ENCODE results near the gene C6orf47. TPM values are rescaled to one million over a fixed set of nuclear protein-coding genes. Genes with fewer than 3 reads are reported as not detected.

C6orf47 gene
- total and polyA plus RNA-seq, 2 of the 13 experiments (the other 11 are each of a cell fraction or from before 2014, with no cell fraction given) = 1.7 to 18.1 TPM

DNA sequence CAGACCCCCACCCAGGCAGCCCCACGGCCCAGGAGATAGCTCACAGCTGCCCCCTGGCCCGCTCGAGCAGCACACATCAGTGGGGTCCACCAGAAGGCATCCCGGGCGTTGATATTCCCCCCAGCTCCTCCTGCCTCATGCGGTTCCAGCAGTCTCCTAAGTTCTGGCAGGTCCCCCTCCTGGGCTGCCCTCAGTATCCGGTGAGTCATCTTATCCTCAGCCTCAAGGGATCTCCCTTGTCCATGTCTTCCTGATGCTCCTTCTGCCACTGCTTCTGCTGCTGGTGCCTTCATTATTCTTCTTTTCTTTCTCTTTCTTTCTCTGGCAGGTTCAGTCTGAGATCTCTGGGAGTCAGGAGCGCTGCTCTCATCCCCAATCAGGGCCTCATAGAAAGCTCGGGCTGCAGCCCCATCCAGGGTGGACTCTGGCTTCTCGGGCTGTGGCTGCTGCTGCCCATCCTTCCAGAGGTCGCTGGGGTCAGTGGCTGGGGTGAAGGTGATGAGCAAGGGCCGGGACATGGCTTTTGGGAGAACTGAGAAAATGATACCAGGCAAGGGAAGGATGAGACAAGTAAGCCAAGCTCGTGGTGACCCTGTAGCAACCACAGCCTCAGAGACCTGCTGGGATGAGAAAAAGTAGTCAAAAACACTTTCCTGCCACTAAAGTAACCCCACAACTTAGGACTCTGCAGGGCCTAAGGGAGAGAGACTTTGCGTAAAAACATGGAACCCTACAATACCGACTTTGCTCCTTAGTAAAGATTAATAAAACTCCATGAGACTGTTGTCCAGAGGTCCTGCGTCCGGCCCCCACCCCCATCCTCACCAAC, 3.6 kb upstream of the C6orf47 start (continued):
- TF ChIP-seq JDP2 (CRISPR knock-in tag; IDR thresholded peaks at IDR 0.05; ENCODE audit: borderline replicate concordance) (no peak), ZNF460 (CRISPR knock-in tag; IDR thresholded peaks at IDR 0.05; ENCODE audit: borderline replicate concordance) (no peak), TRIM24 (CRISPR knock-in tag; IDR thresholded peaks at IDR 0.05) (no peak), TFDP2 (CRISPR knock-in tag; IDR thresholded peaks at IDR 0.05) (no peak), ZNF251 (CRISPR knock-in tag; IDR thresholded peaks at IDR 0.05) (no peak), ZNF574 (CRISPR knock-in tag; IDR thresholded peaks at IDR 0.05) (peak; percentile 17), ZNF441 (CRISPR knock-in tag; IDR thresholded peaks at IDR 0.05; ENCODE audit: borderline replicate concordance) (peak; percentile 56; the same call in 1 of the 2 replicates), ZBTB7B (CRISPR knock-in tag; IDR thresholded peaks at IDR 0.05) (no peak), ZNF543 (CRISPR knock-in tag; IDR thresholded peaks at IDR 0.05) (no peak; the same call in 1 of the 2 replicates), CEBPG (CRISPR knock-in tag; IDR thresholded peaks at IDR 0.05) (no peak), DZIP1 (CRISPR knock-in tag; IDR thresholded peaks at IDR 0.05) (no peak), POLR2G (IDR thresholded peaks at IDR 0.05; ENCODE audit: low read depth, low read length) (0 out of 2 replicates have a peak, but pooled peaks have one; percentile 6), ZNF776 (CRISPR knock-in tag; IDR thresholded peaks at IDR 0.05) (0 out of 2 replicates have a peak, but pooled peaks have one; percentile 17), ZNF775 (CRISPR knock-in tag; IDR thresholded peaks at IDR 0.05; ENCODE audit: borderline replicate concordance) (no peak), SIN3A (IDR thresholded peaks at IDR 0.05; ENCODE audit: borderline replicate concordance, low read depth, low read length) (no peak; the same call in 1 of the 2 replicates), FOSL2 (CRISPR knock-in tag; IDR thresholded peaks at IDR 0.05) (peak; percentile 78), NR2F2 (IDR thresholded peaks at IDR 0.05; ENCODE audit: borderline replicate concordance, low read depth) (peak; percentile 16)
- TF ChIP-seq, protein P1, sequence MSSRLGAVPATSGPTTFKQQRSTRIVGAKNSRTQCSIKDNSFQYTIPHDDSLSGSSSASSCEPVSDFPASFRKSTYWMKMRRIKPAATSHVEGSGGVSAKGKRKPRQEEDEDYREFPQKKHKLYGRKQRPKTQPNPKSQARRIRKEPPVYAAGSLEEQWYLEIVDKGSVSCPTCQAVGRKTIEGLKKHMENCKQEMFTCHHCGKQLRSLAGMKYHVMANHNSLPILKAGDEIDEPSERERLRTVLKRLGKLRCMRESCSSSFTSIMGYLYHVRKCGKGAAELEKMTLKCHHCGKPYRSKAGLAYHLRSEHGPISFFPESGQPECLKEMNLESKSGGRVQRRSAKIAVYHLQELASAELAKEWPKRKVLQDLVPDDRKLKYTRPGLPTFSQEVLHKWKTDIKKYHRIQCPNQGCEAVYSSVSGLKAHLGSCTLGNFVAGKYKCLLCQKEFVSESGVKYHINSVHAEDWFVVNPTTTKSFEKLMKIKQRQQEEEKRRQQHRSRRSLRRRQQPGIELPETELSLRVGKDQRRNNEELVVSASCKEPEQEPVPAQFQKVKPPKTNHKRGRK (CRISPR knock-in tag; IDR thresholded peaks at IDR 0.05) = 0 out of 2 replicates have a peak, but pooled peaks have one; percentile 17
- TF ChIP-seq, protein P2, sequence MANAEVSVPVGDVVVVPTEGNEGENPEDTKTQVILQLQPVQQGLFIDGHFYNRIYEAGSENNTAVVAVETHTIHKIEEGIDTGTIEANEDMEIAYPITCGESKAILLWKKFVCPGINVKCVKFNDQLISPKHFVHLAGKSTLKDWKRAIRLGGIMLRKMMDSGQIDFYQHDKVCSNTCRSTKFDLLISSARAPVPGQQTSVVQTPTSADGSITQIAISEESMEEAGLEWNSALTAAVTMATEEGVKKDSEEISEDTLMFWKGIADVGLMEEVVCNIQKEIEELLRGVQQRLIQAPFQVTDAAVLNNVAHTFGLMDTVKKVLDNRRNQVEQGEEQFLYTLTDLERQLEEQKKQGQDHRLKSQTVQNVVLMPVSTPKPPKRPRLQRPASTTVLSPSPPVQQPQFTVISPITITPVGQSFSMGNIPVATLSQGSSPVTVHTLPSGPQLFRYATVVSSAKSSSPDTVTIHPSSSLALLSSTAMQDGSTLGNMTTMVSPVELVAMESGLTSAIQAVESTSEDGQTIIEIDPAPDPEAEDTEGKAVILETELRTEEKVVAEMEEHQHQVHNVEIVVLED (CRISPR knock-in tag; IDR thresholded peaks at IDR 0.05; ENCODE audit: borderline replicate concordance) = no peak

Data from HepG2 (cell line).